ENCODE measurements around the gene TRANK1. TPM values are rescaled to one million over a fixed set of nuclear protein-coding genes. Genes with fewer than 3 reads are reported as not detected.
"Not testable (repeated sequence)": the region's sequence is repeated elsewhere in the genome, so short reads cannot be mapped to it uniquely, and the experiment has no call there.

TRANK1 gene
- total RNA-seq, 1 experiment from 2014 or later, result 0.58 TPM

DNA sequence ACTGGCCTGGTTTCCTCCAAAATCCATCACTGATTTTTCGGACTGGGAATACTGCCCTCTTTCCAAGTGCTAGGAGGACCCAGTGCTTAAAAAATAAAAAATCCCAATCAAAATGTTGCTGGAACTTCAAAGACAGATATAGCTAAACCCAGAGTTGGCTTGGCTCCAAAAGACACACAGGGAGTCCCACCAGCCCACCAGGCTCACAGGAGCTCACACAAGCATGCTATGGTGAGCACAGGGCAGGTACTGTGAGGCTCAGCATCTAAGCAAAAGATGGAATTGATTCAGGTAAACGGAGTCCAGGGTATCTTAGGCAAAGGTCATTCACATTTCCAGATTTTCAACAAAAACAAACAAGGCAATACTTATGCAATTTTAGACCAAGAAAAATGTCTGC, 3.7 kb downstream of the TRANK1 start:
- intact Hi-C loops (cut with micrococcal nuclease), result no loop called here
- Histone ChIP-seq H3K9me2 (replicated peaks; ENCODE audit: low read length) (no peaks in the 10 kb centered on the region), H3F3A (ENCODE audit: low read length, unreplicated experiment) (no peaks in the 10 kb centered on the region), H3K4me1 (ENCODE audit: insufficient read depth, low read length) (no peaks in the 10 kb centered on the region; the same call in 1 of the 2 replicates), H3K79me2 (ENCODE audit: low read length) (no peaks in the 10 kb centered on the region), H3K4me2 (ENCODE audit: low read length) (no peak overlapping the region), H3K9me3 (ENCODE audit: low read length) (no peaks in the 10 kb centered on the region), H3K27me3 (ENCODE audit: low read length) (no peaks in the 10 kb centered on the region), H3K9ac (ENCODE audit: low read length) (no peak overlapping the region), H3K4me3 (ENCODE audit: low read length) (no peak overlapping the region), H2AFZ (ENCODE audit: low read length) (no peak overlapping the region), H4K20me1 (ENCODE audit: low read length) (no peaks in the 10 kb centered on the region), H3K36me3 (ENCODE audit: low read depth, low read length) (no peaks in the 10 kb centered on the region), H3K27ac (ENCODE audit: low read length) (no peak overlapping the region)
- ChIA-PET POLR2A (ENCODE audit: unreplicated experiment) (no interaction called here), CTCF (no interaction called here)
- TF ChIP-seq EZH2 (IDR thresholded peaks at IDR 0.05; ENCODE audit: low read length, unreplicated experiment) (no peak), EZH2phosphoT487 (IDR thresholded peaks at IDR 0.05; ENCODE audit: borderline replicate concordance, low read length) (no peak)
- BruUV-seq (replicated peaks), result no TSS peak
- DNase-seq (no peak), ATAC-seq (no peak)

DNA sequence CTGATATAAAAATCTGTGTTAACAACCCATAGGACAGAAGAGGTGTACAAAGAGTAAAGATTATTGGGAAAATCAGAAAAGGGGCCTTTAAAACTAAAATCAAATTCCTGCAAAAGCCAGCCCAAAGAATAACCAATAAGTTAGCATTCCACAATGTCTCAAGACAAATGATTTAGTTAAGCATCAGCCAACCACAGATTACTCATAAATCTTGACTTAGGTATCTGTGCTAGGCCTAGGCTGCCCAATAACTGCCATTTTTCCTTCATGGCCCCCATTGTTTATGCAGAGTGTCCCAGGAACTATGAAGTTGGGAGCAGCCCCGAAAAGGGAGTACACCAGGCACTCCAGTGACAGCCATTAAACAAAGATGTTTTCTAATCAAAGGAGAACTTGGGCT, 7.4 kb downstream of the TRANK1 start:
- H3K4me3 ChIP-seq (ENCODE audit: low read length), result no peak overlapping the region
- no peaks in the 10 kb centered on the region for H3K36me3 ChIP-seq (ENCODE audit: low read depth, low read length)
- no peak overlapping the region for H3K4me2 ChIP-seq (ENCODE audit: low read length)
- H3K27me3 ChIP-seq (ENCODE audit: low read length), result no peaks in the 10 kb centered on the region
- TF ChIP-seq EZH2phosphoT487 (IDR thresholded peaks at IDR 0.05; ENCODE audit: borderline replicate concordance, low read length) (no peak), EZH2 (IDR thresholded peaks at IDR 0.05; ENCODE audit: low read length, unreplicated experiment) (no peak)
- TF ChIP-seq, protein P1, sequence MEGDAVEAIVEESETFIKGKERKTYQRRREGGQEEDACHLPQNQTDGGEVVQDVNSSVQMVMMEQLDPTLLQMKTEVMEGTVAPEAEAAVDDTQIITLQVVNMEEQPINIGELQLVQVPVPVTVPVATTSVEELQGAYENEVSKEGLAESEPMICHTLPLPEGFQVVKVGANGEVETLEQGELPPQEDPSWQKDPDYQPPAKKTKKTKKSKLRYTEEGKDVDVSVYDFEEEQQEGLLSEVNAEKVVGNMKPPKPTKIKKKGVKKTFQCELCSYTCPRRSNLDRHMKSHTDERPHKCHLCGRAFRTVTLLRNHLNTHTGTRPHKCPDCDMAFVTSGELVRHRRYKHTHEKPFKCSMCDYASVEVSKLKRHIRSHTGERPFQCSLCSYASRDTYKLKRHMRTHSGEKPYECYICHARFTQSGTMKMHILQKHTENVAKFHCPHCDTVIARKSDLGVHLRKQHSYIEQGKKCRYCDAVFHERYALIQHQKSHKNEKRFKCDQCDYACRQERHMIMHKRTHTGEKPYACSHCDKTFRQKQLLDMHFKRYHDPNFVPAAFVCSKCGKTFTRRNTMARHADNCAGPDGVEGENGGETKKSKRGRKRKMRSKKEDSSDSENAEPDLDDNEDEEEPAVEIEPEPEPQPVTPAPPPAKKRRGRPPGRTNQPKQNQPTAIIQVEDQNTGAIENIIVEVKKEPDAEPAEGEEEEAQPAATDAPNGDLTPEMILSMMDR (conservative IDR thresholded peaks at IDR 0.05; ENCODE audit: low read depth, low read length), result no peak
- no TSS peak for BruUV-seq (replicated peaks)
- no peak overlapping the region for H3K27ac ChIP-seq (ENCODE audit: low read length)
- no peaks in the 10 kb centered on the region for H3K79me2 ChIP-seq (ENCODE audit: low read length)
- no peaks in the 10 kb centered on the region for H3K4me1 ChIP-seq (ENCODE audit: insufficient read depth, low read length)
- H3K9me2 ChIP-seq (replicated peaks; ENCODE audit: low read length), result no peaks in the 10 kb centered on the region
- ChIA-PET POLR2A (ENCODE audit: unreplicated experiment) (no interaction called here), CTCF (no interaction called here)
- no peak overlapping the region for H2AFZ ChIP-seq (ENCODE audit: low read length)
- no peak overlapping the region for H3K9ac ChIP-seq (ENCODE audit: low read length)
- no peaks in the 10 kb centered on the region for H4K20me1 ChIP-seq (ENCODE audit: low read length)
- ATAC-seq (no peak; the same call in 1 of the 2 replicates), DNase-seq (peak; percentile 13)
- H3F3A ChIP-seq (ENCODE audit: low read length, unreplicated experiment), result no peaks in the 10 kb centered on the region
- intact Hi-C loops (cut with micrococcal nuclease), result no loop called here
- no peaks in the 10 kb centered on the region for H3K9me3 ChIP-seq (ENCODE audit: low read length)

DNA sequence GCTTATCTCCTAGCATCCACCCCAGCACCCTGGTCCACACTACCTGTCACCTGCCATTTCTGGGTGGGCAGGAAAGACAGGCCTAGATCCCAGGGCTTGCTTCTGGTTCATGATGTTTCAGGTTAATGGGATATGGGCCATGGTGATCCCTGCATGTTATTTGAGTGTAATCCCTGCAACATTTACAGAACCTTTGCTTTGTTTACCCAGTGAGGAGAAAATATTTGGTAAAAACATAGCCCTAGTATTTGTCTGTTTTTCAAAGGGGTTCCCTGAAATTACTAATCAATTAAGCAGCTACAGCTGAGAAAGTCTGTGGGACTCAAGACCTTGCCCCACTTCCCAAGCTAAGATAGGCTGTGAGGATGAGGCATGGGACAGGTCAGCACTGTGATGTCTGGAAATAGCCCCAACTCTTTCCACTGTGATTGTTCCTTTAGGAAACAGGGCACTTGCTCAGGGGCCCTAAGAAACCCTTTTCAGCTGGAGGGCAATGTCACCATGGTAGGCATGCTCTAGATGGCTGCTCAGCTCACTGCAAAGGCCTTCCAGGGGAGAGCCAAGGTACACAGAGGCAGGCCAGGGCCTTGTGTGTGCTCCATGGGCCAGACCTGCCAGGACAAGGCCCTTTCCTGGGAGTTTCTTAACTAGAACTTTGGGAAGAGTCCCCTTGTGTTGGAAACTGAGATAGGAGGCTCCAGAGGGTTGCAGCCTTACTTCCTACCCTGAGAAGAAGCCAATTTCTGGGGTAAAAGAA, 11.1 kb downstream of the TRANK1 start:
- POLR2A ChIA-PET (ENCODE audit: unreplicated experiment), result no interaction called here
- Histone ChIP-seq H3K9me3 (ENCODE audit: low read length) (no peaks in the 10 kb centered on the region), H3K4me2 (ENCODE audit: low read length) (no peak overlapping the region), H3K27me3 (ENCODE audit: low read length) (no peaks in the 10 kb centered on the region), H3K4me3 (ENCODE audit: low read length) (no peak overlapping the region), H3K79me2 (ENCODE audit: low read length) (no peaks in the 10 kb centered on the region), H3K4me1 (ENCODE audit: insufficient read depth, low read length) (no peaks in the 10 kb centered on the region), H4K20me1 (ENCODE audit: low read length) (no peaks in the 10 kb centered on the region), H3K36me3 (ENCODE audit: low read depth, low read length) (no peaks in the 10 kb centered on the region), H2AFZ (ENCODE audit: low read length) (no peak overlapping the region), H3K9me2 (replicated peaks; ENCODE audit: low read length) (no peaks in the 10 kb centered on the region), H3F3A (ENCODE audit: low read length, unreplicated experiment) (no peaks in the 10 kb centered on the region), H3K27ac (ENCODE audit: low read length) (no peak overlapping the region), H3K9ac (ENCODE audit: low read length) (no peak overlapping the region)
- intact Hi-C loops (cut with micrococcal nuclease), result no loop called here
- BruUV-seq (replicated peaks), result no TSS peak
- DNase-seq (no peak), ATAC-seq (no peak)
- TF ChIP-seq, protein P1 (conservative IDR thresholded peaks at IDR 0.05; ENCODE audit: low read depth, low read length), result no peak
- TF ChIP-seq EZH2 (IDR thresholded peaks at IDR 0.05; ENCODE audit: low read length, unreplicated experiment) (no peak), EZH2phosphoT487 (IDR thresholded peaks at IDR 0.05; ENCODE audit: borderline replicate concordance, low read length) (no peak)
- CTCF ChIA-PET, result no interaction called here

DNA sequence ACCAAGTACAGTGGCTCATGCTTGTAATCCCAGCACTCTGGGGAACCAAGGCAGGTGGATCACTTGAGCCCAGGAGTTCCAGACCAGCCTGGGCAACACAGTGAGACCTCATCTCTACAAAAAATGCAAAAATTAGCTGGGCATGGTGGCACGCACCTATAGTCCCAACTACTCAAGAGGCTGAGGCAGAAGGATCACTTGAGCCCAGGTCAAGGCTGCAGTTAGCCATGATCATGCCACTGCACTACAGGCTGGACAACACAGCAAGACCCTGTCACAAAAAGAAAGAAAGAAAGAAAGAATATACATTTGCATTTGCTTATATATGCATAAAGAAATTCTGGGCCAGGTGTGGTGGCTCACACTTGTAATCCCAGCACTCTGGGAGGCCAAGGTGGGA, 13.4 kb downstream of the TRANK1 start:
- H3K4me1 ChIP-seq (ENCODE audit: insufficient read depth, low read length); H3F3A ChIP-seq (ENCODE audit: low read length, unreplicated experiment); H3K27ac ChIP-seq (ENCODE audit: low read length); H4K20me1 ChIP-seq (ENCODE audit: low read length); H3K4me3 ChIP-seq (ENCODE audit: low read length); DNase-seq; H3K36me3 ChIP-seq (ENCODE audit: low read depth, low read length); H2AFZ ChIP-seq (ENCODE audit: low read length); H3K4me2 ChIP-seq (ENCODE audit: low read length); CTCF ChIA-PET; ATAC-seq; H3K27me3 ChIP-seq (ENCODE audit: low read length); H3K9me3 ChIP-seq (ENCODE audit: low read length); intact Hi-C loops (cut with micrococcal nuclease); H3K9me2 ChIP-seq (replicated peaks; ENCODE audit: low read length); H3K79me2 ChIP-seq (ENCODE audit: low read length); POLR2A ChIA-PET (ENCODE audit: unreplicated experiment); H3K9ac ChIP-seq (ENCODE audit: low read length); BruUV-seq (replicated peaks): not testable (repeated sequence)
